ENCODE results near the gene SCLY. TPM values are rescaled to one million over a fixed set of nuclear protein-coding genes. Genes with fewer than 3 reads are reported as not detected.

The SCLY gene
- total RNA-seq, 3 donors from 2014 or later: 11.2 to 19.8 (median 19.5) TPM

GRCh38 chr2:238020816-238021215 is 40.0 kb upstream of the SCLY start:
- ATAC-seq: no peak
- Histone ChIP-seq H3K4me1 (ENCODE audit: low read depth) (no peaks in the 10 kb centered on the region), H3K9me3 (no peaks in the 10 kb centered on the region), H3K36me3 (ENCODE audit: low read depth) (no peaks in the 10 kb centered on the region), H3K4me3 (no peak overlapping the region)
- intact Hi-C loops (cut with DNase I, micrococcal nuclease): no loop called here
- TF ChIP-seq CTCF (IDR thresholded peaks at IDR 0.05): no peak
- DNase-seq: no peak

GRCh38 chr2:238021327-238021726 is 39.5 kb upstream of the SCLY start:
- intact Hi-C loops (cut with DNase I, micrococcal nuclease): no loop called here
- DNase-seq (no peak), ATAC-seq (no peak)
- no peak for TF ChIP-seq CTCF (IDR thresholded peaks at IDR 0.05)
- Histone ChIP-seq H3K36me3 (ENCODE audit: low read depth) (no peaks in the 10 kb centered on the region), H3K4me3 (no peak overlapping the region), H3K4me1 (ENCODE audit: low read depth) (no peaks in the 10 kb centered on the region), H3K9me3 (no peaks in the 10 kb centered on the region)

- Histone ChIP-seq H3K9me3 (no peaks in the 10 kb centered on the region), H3K4me1 (ENCODE audit: low read depth) (no peaks in the 10 kb centered on the region), H3K4me3 (no peak overlapping the region), H3K36me3 (ENCODE audit: low read depth) (no peaks in the 10 kb centered on the region)
- ATAC-seq (no peak), DNase-seq (no peak)
- intact Hi-C loops (cut with DNase I, micrococcal nuclease): no loop called here
- TF ChIP-seq CTCF (IDR thresholded peaks at IDR 0.05): no peak
These were observed 38.1 kb upstream of the SCLY start for GRCh38 chr2:238022594-238023157.

- no peak for TF ChIP-seq CTCF (IDR thresholded peaks at IDR 0.05)
- no peaks in the 10 kb centered on the region for H3K4me1 ChIP-seq (ENCODE audit: low read depth)
- H3K9me3 ChIP-seq: no peaks in the 10 kb centered on the region
- intact Hi-C loops (cut with DNase I, micrococcal nuclease): no loop called here
- no peak overlapping the region for H3K4me3 ChIP-seq
- DNase-seq (no peak), ATAC-seq (no peak)
- no peaks in the 10 kb centered on the region for H3K36me3 ChIP-seq (ENCODE audit: low read depth)
These were observed 37.2 kb upstream of the SCLY start for GRCh38 chr2:238023608-238024007.

GRCh38 chr2:238024986-238025385 is 35.8 kb upstream of the SCLY start:
- ATAC-seq (no peak), DNase-seq (no peak)

More at GRCh38 chr2:238024986-238025385, 35.8 kb upstream of the SCLY start:
- intact Hi-C loops (cut with DNase I, micrococcal nuclease): no loop called here
- no peak for TF ChIP-seq CTCF (IDR thresholded peaks at IDR 0.05)
- Histone ChIP-seq H3K4me1 (ENCODE audit: low read depth) (no peaks in the 10 kb centered on the region), H3K36me3 (ENCODE audit: low read depth) (no peaks in the 10 kb centered on the region), H3K9me3 (no peaks in the 10 kb centered on the region), H3K4me3 (no peak overlapping the region)
